Measurements from ENCODE around the gene TSPAN31. TPM values are rescaled to one million over a fixed set of nuclear protein-coding genes. Genes with fewer than 3 reads are reported as not detected.
A peak's percentile ranks its signal among the peaks of the same experiment; 100 is the strongest.

TSPAN31 gene
- total and polyA plus RNA-seq, 2 experiments from 2014 or later = 15.5 to 15.6 TPM

GRCh38 chr12:57724003-57724935, 20.6 kb upstream of the TSPAN31 start:
- Histone ChIP-seq H3K27ac (ENCODE audit: low read depth) (no peak overlapping the region), H2AFZ (no peak overlapping the region), H4K20me1 (replicated peaks; ENCODE audit: insufficient read depth) (no peaks in the 10 kb centered on the region), H3K4me2 (no peak overlapping the region), H3F3A (replicated peaks; ENCODE audit: low read depth) (no peaks in the 10 kb centered on the region), H3K36me3 (ENCODE audit: insufficient read depth) (peaks cover 3% of the 10 kb centered on the region; the same call in 1 of the 2 replicates), H3K27me3 (ENCODE audit: insufficient read depth) (peaks cover 63% of the 10 kb centered on the region), H3K9me2 (ENCODE audit: insufficient read depth) (no peaks in the 10 kb centered on the region), H3K4me1 (ENCODE audit: insufficient read depth) (no peaks in the 10 kb centered on the region), H3K79me2 (replicated peaks; ENCODE audit: insufficient read depth) (no peaks in the 10 kb centered on the region), H3K4me3 (no peak overlapping the region)
- Mint-ChIP-seq H3K4me3 (peak overlapping the region; percentile 2; the same call in 1 of the 3 replicates), H3K27ac (no peak overlapping the region), H3K4me1 (peaks cover 15% of the 10 kb centered on the region), H3K36me3 (ENCODE audit: low read depth) (peaks cover 5% of the 10 kb centered on the region; the same call in 2 of the 3 replicates), H3K9me3 (no peaks in the 10 kb centered on the region), H3K27me3 (ENCODE audit: insufficient read depth, low read depth, poor library complexity) (peaks cover 61% of the 10 kb centered on the region)
- no peak for ATAC-seq
- DNase-seq (ENCODE audit: low spot score) = no peak
- TF ChIP-seq EZH2phosphoT487 (IDR thresholded peaks at IDR 0.05; ENCODE audit: unreplicated experiment) (no peak), JUNB (IDR thresholded peaks at IDR 0.05; ENCODE audit: unreplicated experiment) (no peak), ZNF462 (CRISPR knock-in tag; IDR thresholded peaks at IDR 0.05) (no peak), ZNF331 (CRISPR knock-in tag; IDR thresholded peaks at IDR 0.05; ENCODE audit: low read depth) (no peak), ZNF114 (CRISPR knock-in tag; IDR thresholded peaks at IDR 0.05) (no peak), ETS1 (IDR thresholded peaks at IDR 0.05) (no peak), REST (IDR thresholded peaks at IDR 0.05; ENCODE audit: unreplicated experiment) (no peak), CTCF (conservative IDR thresholded peaks at IDR 0.05; ENCODE audit: low read depth in 2 of 2) (no peak), STAT1 (IDR thresholded peaks at IDR 0.05; ENCODE audit: unreplicated experiment) (no peak), CREB1 (CRISPR knock-in tag; IDR thresholded peaks at IDR 0.05; ENCODE audit: low read depth) (no peak), NANOG (IDR thresholded peaks at IDR 0.05; ENCODE audit: borderline replicate concordance) (no peak), POLR2AphosphoS5 (IDR thresholded peaks at IDR 0.05; ENCODE audit: low read depth) (no peak), EZH2 (IDR thresholded peaks at IDR 0.05; ENCODE audit: low read depth, unreplicated experiment) (no peak)

All from GM23338 (cell line).